GM18508 (cell line): Measurements from ENCODE around the gene STK32C.
"Not testable (repeated sequence)": the region's sequence is repeated elsewhere in the genome, so short reads cannot be mapped to it uniquely, and the experiment has no call there.

ENCODE experiments used
- ATAC-seq: cut with Tn5 transposase; IDR thresholded peaks from one replicate; pipeline ENCODE4 v1.9.1; 2021; ENCODE audit warnings: moderate number of reproducible peaks; ENCODE audit not compliant: insufficient read depth, unreplicated experiment

Gene STK32C

DNA sequence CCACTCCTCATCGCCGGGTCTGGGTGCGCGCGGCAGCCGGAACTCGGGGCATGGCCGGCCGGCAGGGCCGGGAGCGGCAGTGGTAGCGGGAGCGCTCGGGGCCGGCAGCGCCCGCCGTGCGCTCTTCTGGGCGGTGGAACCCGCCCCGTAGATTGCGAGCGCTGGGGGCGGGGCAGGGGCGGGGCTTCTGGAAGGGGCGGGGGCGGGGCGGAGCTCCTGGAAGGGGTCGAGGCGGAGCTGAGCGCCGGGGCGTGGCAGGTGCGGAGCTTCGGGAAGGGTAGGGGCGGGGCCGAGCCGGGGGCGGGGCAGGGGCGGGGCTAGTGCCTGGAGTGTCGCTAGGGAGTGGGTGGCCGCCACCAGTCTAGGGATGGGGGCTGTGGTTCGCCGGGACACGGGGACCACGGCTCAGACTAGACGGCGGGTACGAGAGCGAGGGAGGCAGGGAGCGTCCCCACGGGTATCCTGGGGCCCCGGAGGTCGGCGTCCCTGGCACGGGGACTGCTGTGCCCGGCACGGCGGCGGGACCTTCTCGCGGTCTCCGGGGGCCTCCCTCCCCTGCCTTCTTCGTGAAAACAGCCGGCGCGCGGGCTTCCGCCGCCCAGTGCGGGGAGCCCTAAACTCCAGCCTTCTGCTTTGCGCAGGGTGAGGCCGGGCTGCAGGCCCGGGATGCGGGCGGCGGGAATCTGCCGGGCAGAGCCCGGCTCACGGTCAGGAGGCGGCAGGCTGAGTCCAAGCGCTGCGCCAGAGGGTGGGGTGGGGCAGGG lies at the start of gene STK32C:
Gene STK32C (minus strand): TSS at position 128 of the 764 bp plus-strand sequence. CDS start 117 bp downstream, at position 11.
- peak; percentile 50 for ATAC-seq

DNA sequence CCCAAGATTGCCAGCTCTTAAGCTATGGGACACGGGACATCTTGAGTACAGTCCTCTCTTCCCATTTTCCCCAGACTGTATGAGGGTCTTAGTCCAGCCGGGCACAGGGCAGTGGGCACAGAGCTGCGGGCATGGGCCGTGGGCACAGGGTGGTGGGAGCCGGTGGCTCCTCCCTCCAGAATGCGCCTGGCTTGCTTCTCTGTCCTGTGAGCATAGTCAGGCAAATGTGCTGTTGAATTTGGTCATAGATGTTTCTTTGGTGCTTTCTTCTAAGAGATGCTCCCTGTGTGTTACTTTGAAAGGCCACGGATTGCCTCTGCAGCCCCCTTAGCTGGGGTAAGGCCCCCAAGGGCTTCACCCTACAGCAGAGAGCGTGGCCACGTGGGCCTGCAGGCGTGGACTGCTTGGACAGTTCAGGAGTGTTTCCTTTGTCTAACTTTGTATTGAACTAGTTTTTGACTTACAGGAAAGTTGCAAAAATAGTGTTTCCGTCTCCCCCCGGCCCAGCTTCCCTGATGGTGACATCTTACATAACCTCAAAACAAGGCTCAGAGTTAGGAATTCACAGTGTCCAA lies 49.0 kb upstream of the STK32C start:
- no peak for ATAC-seq

DNA sequence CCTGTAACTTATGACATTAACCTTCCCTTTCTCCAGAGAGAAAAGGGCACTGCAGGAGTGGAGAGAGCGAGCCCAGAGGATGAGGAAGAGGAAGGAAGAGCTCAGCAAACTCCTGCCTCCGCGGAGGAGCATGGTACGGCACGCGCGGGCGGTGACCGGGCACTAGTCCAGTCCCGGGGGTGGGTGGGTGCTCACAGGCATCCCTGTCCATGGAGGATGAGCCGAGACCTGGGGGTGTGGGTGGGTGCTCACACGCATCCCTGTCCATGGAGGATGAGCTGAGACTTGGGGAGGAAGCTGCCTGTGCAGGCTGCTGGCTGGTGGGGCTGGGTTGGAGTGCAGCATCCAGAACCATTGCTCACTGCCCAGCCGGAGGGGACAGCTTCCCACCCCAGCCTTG lies 48.0 kb upstream of the STK32C start:
- no peak for ATAC-seq

DNA sequence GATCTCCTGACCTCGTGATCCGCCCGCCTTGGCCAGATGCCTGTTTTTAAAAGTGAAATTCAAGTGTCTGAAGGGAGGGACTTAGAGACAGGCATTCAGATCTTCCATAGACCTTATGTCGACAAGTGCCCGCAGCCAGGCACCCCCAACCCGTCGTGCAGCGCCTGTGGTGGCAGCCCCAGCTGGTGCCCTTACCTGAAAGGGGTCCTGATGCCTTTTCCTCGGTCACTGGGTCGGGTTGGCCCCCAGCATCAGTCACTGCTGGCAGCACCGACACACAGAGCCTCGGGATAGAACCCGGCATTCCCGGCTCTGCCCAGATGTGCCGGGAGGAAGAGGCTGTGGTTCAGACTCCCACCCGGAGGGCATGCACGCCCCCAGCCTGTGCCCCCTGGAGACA lies 47.5 kb upstream of the STK32C start:
- no peak for ATAC-seq

DNA sequence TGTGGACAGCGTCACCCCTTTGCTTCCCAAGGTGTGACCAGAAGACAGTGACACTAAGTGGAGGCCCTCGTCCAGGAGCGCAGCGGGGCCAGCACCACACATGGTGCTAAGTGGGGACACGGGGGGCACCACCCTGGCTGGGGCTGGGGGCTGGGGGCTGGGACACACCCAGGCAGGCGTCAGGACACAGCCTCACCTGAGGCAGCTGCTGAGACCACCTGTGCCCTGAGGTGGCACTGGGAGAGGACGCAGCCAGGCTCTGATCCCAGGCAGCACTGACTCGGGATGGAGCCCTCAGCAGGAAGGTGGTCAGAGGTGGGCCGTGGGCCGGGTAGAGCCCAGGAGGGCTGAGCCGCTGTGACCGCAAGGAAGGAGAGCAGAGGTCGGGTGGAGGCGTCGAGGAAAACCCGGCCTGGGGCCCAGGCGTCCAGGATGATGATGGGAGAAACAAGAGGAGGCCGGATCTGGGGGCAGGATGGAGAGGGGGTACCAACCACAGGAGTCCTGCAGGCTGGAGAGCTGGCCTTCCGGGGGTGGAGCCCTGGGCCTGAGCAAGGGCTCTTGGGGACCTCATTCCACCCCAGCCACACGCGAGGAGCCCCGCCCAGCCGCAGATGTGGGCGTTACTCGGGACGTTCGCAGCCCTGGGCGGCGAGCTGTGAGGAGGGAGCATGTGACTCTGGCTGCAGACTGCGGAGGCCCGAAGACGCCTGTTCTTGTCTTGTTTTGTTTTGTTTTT lies 46.8 kb upstream of the STK32C start:
- no peak for ATAC-seq

DNA sequence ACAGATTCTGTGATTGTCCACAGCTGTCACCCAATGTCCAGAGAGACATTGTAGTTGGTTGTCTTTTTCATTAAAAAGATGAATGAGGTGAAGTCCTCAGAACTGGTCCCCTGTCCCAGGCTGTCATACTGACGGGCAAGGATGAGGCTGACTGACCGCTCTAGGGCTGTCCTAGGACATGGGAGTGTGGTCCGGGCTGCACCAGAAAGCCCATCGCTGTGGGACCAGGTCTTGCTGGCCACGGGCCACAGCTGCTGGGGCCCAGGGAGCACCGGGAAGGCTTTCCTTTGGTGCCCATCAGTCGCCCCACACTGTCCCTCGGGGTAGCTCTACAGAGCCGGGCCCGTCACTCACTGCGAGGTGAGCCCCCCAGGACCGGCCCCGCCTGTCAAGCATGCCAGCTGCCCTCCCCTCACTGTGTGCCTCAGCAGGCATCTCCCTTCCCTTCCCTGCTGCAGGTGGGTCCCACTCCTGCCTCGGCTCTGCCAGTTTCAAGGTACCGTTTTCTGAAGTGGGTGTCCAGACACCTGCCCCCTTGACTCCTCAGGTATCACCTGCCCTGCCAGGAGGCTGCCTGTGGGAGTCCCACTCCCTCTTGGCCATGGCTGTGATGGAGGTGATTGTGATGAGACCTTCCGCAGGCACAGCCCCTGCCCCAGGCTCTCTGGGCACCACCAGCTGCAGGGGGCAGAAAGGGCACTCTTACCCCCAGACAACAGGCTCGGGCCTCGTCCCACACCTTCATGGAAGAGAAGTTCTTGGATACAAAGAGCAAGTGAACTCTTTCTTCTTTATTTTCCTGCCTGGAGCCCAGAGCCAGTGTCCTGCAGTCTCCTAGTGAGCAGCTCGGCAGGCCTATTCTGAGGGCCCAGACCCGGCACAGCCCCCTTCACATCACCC lies 46.0 kb upstream of the STK32C start:
- no peak for ATAC-seq

DNA sequence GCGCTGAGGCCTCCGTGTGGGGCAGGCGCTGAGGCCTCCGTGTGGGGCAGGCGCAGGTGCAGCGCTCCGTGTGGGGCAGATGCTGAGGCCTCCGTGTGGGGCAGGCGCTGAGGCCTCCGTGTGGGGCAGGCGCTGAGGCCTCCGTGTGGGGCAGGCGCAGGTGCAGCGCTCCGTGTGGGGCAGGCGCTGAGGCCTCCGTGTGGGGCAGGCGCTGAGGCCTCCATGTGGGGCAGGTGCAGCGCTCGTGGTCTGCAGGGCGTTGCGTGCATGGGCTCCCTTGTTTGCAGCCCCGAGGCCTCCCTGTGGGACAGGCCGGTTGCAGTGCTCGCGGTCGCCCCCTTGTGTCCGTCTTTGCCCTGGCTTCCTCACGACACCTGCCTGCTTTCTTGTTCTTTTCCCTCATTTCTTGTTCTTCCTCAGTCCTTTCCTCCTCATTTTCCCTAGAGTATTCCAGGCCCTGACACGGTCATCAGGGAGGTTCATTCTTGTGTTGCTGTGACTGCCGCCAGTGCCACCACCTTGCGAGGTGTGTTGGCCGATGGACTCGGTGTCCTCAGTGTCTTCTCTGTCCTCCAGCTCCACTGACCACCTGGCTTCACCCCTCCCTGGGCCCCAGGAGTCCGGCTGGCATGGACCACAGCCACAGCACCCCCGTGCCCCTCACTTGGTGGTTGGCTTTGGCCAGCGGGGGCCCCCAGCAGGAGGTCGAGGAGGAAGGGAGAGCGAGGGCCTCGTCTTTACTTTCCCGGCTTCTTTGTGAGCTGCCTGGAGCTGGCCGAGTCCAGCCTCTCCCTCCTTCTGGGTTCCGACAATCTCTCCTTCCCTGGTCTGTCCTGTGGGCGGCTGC lies 44.9 kb upstream of the STK32C start:
- not testable (repeated sequence) for ATAC-seq

DNA sequence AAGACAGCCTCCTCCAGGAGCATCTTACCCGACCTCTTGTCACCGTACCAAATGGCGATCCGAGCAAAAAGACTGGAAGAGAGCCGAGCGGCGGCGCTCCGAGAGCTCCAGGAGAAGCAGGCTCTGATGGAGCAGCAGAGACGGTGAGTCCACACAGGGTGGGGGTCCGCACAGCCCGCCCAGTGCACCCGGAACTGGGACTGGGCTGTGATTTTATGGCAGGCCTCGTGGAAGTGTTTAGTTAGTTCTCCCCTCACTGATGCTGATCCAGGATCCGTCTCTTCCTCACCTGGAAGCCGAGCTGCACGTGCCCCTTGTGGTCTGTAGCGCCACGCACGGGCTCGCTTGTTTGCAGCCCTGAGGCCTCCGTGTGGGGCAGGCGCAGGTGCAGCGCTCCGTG lies 43.9 kb upstream of the STK32C start:
- no peak for ATAC-seq

DNA sequence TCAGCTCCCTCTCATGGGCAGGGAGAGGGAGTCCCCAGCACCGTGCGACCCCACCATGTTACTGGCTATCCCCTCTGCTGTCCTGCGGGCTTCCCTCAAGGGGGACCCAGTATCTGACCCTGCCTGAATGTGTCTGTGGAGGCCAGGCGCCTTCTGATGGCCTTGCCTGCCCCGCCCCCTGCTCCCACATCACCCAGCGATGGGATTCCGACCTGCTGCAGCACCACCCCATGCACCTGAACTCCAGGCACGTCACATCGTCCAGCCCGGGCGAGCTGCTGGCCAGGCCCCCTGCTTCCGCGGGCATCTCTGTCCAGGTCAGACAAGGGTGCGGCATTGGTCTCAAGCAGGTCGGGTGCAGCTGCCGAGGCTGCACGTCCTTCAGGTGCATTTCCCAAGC lies 43.2 kb upstream of the STK32C start:
- no peak for ATAC-seq

DNA sequence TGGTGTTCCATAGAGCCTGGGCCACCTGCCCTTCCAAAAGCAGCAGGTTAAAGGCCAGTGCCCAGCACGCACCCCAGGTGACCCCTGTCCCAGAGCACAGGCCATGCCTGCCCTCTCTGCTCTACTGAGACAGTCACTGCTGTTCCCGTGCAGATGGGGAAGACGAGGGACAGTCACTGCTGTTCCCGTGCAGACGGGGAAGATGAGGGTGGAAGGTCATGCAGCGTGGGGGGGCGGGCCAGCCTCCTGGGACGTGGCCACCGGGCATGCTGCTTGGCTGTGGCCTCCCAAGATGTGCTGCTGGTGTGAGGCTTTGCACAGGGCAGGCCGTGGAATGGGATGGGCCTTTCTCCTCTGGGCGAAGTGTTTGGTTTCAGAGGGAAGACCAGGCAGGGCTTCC lies 42.6 kb upstream of the STK32C start:
- no peak for ATAC-seq

DNA sequence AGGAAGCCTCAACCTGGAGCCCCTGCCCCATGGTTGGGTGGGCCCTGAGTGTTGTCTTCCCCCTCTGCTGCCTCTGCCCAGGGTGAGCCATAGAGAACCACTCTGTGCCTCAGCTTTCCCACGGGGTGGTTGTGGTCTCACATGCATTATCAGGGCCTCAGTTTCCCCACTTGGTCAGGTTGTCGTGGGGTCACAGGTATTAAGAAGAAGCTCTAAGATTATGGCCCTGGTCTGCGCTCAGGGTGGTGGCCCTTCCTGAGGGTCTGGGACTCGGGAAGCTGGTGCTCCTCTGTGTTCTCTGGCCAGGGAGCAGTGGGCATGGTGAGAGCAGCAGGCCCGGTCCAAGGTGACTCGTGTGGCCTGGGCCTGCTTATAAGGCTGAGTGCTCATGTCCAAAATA lies 42.0 kb upstream of the STK32C start:
- no peak for ATAC-seq

DNA sequence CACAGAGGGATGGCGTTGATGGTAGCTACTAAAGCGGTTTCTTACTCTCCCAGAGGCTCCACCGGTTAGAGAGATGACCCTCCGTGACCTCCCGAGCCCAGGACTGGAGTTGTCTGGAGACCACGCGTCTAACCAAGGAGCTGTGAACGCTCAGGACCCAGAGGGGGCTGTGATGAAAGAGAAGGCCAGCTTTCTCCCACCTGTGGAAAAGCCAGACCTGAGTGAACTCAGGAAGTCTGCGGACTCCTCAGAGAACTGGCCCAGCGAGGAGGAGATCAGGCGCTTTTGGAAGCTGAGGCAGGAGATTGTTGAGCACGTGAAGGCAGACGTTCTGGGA lies 40.1 kb upstream of the STK32C start:
- no peak for ATAC-seq

DNA sequence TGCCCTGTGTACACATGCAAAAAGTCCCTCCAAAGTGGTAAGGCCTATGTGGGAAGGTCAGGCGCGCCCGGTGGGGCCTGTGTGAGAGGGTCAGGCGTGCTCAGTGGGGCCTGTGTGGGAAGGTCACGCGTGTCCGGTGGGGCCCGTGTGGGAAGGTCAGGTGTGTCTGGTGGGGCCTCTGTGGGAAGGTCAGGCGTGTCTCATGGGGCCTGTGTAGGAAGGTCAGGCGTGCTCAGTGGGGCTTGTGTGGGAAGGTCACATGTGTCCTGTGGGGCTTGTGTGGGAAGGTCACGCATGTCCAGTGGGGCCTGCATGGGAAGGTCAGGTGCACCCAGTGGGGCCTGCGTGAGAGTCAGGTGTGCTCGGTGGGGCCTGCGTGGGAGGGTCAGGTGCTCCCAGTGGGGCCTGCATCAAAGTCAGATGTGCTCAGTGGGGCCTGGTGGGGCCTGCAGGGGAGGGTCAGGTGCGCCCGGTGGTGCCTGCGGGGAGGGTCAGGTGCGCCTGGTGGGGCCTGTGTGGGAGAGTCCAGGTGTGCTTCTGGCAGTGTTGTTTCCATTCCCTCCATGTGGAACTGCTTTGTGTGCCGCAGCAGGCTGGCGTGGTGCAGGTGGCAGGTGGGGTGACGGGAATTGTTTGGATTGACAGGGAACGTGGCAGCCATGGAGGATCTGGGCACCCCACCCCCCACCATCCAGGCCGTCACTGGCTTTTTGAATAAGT lies 39.6 kb upstream of the STK32C start:
- ATAC-seq = no peak

DNA sequence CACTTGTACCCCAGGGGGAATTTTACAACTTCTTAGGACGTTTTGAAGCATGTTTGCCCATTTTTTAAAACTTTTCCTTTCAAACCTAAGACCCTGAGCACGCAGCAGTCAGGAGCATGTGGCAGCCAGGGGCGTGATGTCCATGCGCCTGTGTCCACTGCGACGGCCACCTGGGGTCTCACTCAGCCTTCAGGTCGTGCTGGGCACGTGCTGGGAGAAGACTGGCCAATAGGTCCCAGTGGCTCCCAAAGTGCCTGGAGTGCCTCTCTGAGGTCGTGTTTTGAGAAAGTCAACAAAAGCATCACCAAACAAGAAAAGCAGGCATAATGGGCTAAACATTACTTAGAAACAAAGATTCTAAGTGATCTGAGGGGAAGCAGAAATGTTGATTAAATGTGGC lies 39.1 kb upstream of the STK32C start:
- no peak for ATAC-seq

DNA sequence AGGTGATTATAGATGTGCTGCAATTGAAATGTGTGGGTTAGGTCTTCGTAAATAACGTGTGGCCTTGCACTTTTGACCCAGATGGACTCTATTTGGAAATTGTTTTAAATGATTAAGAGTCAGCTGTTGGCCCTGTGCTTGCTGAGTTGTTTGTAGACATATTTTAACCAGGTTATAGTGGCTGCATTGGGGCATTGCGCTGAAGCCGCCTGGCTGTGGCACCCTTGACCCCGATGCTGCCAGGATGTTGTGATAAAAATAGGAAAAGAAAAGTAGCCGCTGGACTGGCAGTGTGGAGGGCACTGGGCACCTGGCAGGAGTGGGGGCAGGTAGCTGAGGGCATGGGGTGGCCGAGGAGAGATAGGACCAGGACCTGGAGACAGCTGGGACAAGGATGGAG lies 37.6 kb upstream of the STK32C start:
- ATAC-seq = no peak

DNA sequence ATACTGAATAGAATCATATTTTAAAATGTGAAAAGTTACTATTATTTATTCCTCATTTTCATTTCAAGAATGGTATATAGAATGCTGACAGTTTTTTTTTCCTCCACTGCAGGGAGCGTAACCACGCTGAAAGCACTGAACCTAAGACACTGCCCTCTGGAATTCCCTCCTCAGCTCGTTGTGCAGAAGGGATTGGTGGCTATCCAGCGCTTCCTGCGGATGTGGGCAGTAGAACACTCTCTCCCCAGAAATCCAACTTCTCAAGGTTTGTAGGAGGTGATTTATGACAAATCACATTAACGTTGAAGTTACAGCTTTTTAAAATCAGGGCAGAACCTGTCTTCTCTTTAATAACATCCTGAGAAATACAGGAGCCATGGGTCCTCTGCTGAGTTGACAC lies 36.6 kb upstream of the STK32C start:
- ATAC-seq = no peak

DNA sequence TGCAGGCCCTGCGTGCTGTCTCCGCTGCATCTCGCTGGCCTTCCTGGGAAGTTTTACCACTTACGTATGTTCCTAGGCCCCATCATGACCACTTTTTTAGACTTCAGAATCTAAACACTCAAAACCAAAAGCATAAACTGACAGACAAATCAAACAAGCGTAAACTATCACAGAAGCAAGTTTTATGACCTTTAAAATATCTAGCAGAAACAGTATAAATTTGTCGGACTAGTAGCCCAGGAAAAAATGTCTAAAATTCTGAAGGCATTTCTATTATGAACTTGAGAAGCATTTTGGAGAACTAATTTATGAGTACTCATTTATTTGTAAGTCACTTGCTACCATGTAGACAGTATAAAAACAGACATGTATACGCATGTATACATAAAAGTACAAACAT lies 34.8 kb upstream of the STK32C start:
- ATAC-seq = no peak

DNA sequence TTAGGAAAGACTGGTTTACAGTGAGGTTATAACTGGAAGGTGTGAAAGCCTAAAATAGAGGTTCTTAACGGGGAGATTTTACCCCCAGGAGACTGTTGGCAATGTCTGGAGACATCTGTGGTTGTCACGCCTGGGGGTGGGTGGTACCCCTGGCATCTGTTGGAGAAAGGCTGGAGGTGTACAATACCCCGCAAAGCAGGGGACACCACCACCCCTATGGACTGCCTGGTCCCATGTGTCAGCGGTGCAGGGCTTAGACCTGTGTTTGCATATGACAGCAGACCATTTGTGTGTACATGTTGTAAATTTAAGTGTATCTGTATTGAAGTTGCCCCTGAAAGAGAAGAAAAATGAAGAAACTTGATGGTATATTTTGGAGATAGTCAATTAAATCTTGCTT lies 34.0 kb upstream of the STK32C start:
- ATAC-seq = no peak

DNA sequence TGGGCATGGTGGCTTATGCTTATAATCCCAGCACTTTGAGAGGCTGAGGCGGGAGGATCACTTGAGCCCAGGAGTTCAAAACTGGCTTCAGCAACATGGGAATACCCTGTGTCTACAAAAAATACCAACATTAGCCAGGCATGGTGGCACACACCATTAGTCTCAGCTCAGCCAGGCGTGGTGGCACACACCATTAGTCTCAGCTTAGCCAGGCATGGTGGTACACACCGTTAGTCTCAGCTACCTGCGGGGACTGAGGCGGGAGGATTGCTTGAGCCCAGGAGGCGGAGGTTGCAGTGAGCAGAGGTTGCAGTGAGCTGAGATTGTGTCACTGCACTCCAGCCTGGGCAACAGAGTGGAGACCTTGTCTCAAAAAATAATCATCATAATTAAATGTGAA lies 33.3 kb upstream of the STK32C start:
- no peak for ATAC-seq
